Panc1 (cell line): Measurements from ENCODE around the gene BHMT2. TPM values are rescaled to one million over a fixed set of nuclear protein-coding genes. Genes with fewer than 3 reads are reported as not detected.

Experiments used
- ATAC-seq: fragments of 200-7000 bp; cut with Tn5 transposase; 2 replicates; pipeline ENCODE4 v1.9.1; 2020; ENCODE audit warnings: mild to moderate bottlenecking, moderate library complexity
- BruUV-seq: library from RNA; stranded (reverse); fragments of 400-500 nt; replicated peaks from 2 replicates; lab custom pipeline; 2021; lab: Mats Ljungman, UMichigan
- CTCF ChIA-PET: fragments of 300-600 bp; sonication (Branson Sonifier 250); formaldehyde crosslinking; loops from one replicate; lab custom pipeline; 2022; ENCODE audit warnings: antibody characterized with exemption; lab: Charles Lee
- POLR2A ChIA-PET: fragments of 300-600 bp; sonication (Branson Sonifier 250); formaldehyde crosslinking; loops from one replicate; lab custom pipeline; 2022; ENCODE audit warnings: antibody characterized with exemption; lab: Charles Lee
- DNase-seq: peaks from one replicate; pipeline ENCODE4 v3.0.0-alpha.2; 2010; ENCODE audit warnings: low read depth, low spot score
- H3K27ac ChIP-seq: 2 replicates; pipeline ENCODE4 v1.5.1; 2011; ENCODE audit warnings: mild to moderate bottlenecking, low read length, inconsistent platforms
- H3K27me3 ChIP-seq: fragments of 200-500 bp; sonication (Bioruptor generic); 2 replicates; pipeline ENCODE4 v1.6.0; 2014; ENCODE audit warnings: low read length, inconsistent platforms; ENCODE audit not compliant: control insufficient read depth, insufficient read depth
- H3K36me3 ChIP-seq: fragments of 200-500 bp; sonication (Bioruptor generic); 2 replicates; pipeline ENCODE4 v1.5.1; 2014; ENCODE audit warnings: inconsistent platforms, mild to moderate bottlenecking, low read length, moderate library complexity; ENCODE audit not compliant: control insufficient read depth, insufficient read depth
- H3K4me1 ChIP-seq: 2 replicates; pipeline ENCODE4 v1.5.1; 2011; ENCODE audit warnings: inconsistent platforms, mild to moderate bottlenecking, low read length, moderate library complexity; ENCODE audit not compliant: control insufficient read depth, insufficient read depth
- H3K4me3 ChIP-seq, 2 experiments: 2 replicates each; pipeline ENCODE4 v1.5.1; 2011 to 2012; ENCODE audit warnings: low read depth in 2 of 2, low read length in 2 of 2, mild to moderate bottlenecking in 2 of 2, inconsistent platforms in 1 of 2, moderate library complexity in 1 of 2
- H3K9me3 ChIP-seq: fragments of 200-500 bp; sonication (Bioruptor generic); 2 replicates; pipeline ENCODE4 v1.5.1; 2014; ENCODE audit warnings: low read depth, mild to moderate bottlenecking, inconsistent platforms, low read length, moderate library complexity; ENCODE audit not compliant: control insufficient read depth, insufficient read depth
- CTCF ChIP-seq: fragments of 450-650 bp; IDR thresholded peaks from 2 replicates; pipeline ENCODE4 v1.5.1; 2017; ENCODE audit warnings: mild to moderate bottlenecking
- POLR2AphosphoS5 ChIP-seq: IDR thresholded peaks from 2 replicates; pipeline ENCODE4 v1.6.1; 2012; ENCODE audit warnings: mild to moderate bottlenecking, low read depth, low read length, moderate library complexity
- SIN3A ChIP-seq: IDR thresholded peaks from 2 replicates; pipeline ENCODE4 v1.6.1; 2012; ENCODE audit warnings: low read depth, mild to moderate bottlenecking, low read length, moderate library complexity, borderline replicate concordance; ENCODE audit not compliant: insufficient read depth
- TCF7L2 ChIP-seq: IDR thresholded peaks from 2 replicates; pipeline ENCODE4 v1.6.1; 2011; ENCODE audit warnings: mild to moderate bottlenecking, low read depth, low read length, inconsistent platforms
- in situ Hi-C: cut with HindIII; loops from 2 replicates; pipeline ENCODE4 v1.10.0; 2016; ENCODE audit warnings: low sequenced_read_pairs, low pct_unique_long_range_greater_than_20kb
- intact Hi-C: fragments of 100-400 bp; cut with micrococcal nuclease; formaldehyde crosslinking; loops from one replicate; pipeline ENCODE4 v1.10.0; 2022; ENCODE audit not compliant: unreplicated experiment
- total RNA-seq: library from RNA; stranded (reverse); gene quantifications from one replicate; pipeline ENCODE4 v1.2.1, GENCODE V29; 2021; ENCODE audit not compliant: unreplicated experiment
- TF ChIP-seq, protein P1 (sequence below), 2 experiments: IDR thresholded peaks; 2 replicates each; pipeline ENCODE4 v1.6.1; 2011 to 2012; ENCODE audit warnings: low read depth in 2 of 2, control low read depth in 1 of 2, low read length in 1 of 2, mild to moderate bottlenecking in 1 of 2, moderate library complexity in 1 of 2; ENCODE audit not compliant: insufficient read depth in 1 of 2

BHMT2 gene
- total RNA-seq, 1 experiment from 2014 or later: not detected

DNA sequence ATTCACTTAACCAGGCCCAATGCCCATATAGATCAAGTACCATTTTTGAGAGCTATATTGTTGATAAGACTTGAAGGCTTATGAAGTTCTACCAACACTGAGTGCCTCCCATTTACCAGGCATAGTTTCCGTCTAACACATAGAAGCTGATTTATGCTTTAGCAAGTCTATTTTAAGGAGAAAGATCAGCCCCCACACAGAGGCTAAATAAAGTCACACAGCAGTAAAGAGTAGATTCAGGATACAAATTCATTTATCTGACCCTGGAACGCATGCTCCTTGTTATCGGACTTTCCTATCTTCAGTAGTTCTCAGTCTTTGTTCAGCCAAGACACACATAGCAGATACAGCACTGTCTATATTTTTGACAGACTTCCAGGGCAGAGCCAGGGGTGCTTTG lies 34.3 kb upstream of the BHMT2 start:
- H3K9me3 ChIP-seq: no peaks in the 10 kb centered on the region
- intact Hi-C loops (no loop called here), in situ Hi-C loops (no loop called here)
- CTCF ChIA-PET: interaction anchor here (1.1 kb wide), 1 partner anchor 10 kb away, joined by 3 read pairs; no protein-coding TSS in a partner anchor
- no TSS peak for BruUV-seq
- POLR2A ChIA-PET: no interaction called here
- TF ChIP-seq, protein P1, sequence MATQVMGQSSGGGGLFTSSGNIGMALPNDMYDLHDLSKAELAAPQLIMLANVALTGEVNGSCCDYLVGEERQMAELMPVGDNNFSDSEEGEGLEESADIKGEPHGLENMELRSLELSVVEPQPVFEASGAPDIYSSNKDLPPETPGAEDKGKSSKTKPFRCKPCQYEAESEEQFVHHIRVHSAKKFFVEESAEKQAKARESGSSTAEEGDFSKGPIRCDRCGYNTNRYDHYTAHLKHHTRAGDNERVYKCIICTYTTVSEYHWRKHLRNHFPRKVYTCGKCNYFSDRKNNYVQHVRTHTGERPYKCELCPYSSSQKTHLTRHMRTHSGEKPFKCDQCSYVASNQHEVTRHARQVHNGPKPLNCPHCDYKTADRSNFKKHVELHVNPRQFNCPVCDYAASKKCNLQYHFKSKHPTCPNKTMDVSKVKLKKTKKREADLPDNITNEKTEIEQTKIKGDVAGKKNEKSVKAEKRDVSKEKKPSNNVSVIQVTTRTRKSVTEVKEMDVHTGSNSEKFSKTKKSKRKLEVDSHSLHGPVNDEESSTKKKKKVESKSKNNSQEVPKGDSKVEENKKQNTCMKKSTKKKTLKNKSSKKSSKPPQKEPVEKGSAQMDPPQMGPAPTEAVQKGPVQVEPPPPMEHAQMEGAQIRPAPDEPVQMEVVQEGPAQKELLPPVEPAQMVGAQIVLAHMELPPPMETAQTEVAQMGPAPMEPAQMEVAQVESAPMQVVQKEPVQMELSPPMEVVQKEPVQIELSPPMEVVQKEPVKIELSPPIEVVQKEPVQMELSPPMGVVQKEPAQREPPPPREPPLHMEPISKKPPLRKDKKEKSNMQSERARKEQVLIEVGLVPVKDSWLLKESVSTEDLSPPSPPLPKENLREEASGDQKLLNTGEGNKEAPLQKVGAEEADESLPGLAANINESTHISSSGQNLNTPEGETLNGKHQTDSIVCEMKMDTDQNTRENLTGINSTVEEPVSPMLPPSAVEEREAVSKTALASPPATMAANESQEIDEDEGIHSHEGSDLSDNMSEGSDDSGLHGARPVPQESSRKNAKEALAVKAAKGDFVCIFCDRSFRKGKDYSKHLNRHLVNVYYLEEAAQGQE (IDR thresholded peaks at IDR 0.05; ENCODE audit: insufficient read depth in 1 of 2, low read depth in 2 of 2, low read length in 1 of 2): no peak
- TF ChIP-seq TCF7L2: no peak
- TF ChIP-seq POLR2AphosphoS5: no peak
- TF ChIP-seq CTCF: no peak
- no peak for TF ChIP-seq SIN3A
- DNase-seq (no peak), ATAC-seq (no peak)
- H3K4me3 ChIP-seq: no peak overlapping the region
- H3K36me3 ChIP-seq: no peaks in the 10 kb centered on the region
- H3K4me1 ChIP-seq: no peaks in the 10 kb centered on the region
- no peak overlapping the region for H3K27ac ChIP-seq
- no peaks in the 10 kb centered on the region; the same call in 1 of the 2 replicates for H3K27me3 ChIP-seq

- ChIA-PET POLR2A (no interaction called here), CTCF (no interaction called here)
- Histone ChIP-seq H3K4me3 (no peak overlapping the region), H3K9me3 (no peaks in the 10 kb centered on the region), H3K4me1 (no peaks in the 10 kb centered on the region), H3K27me3 (no peaks in the 10 kb centered on the region; the same call in 1 of the 2 replicates), H3K27ac (no peak overlapping the region), H3K36me3 (no peaks in the 10 kb centered on the region)
- ATAC-seq: no peak
- TF ChIP-seq TCF7L2: no peak
- TF ChIP-seq SIN3A: no peak
- TF ChIP-seq POLR2AphosphoS5: no peak
- TF ChIP-seq CTCF: no peak
- TF ChIP-seq, protein P1 (IDR thresholded peaks at IDR 0.05; ENCODE audit: insufficient read depth in 1 of 2, low read depth in 2 of 2, low read length in 1 of 2): no peak
- no peak for DNase-seq
- no TSS peak for BruUV-seq
- in situ Hi-C loops: no loop called here
- intact Hi-C loops: no loop called here
These were observed 32.8 kb upstream of the BHMT2 start for GRCh38 chr5:79036769-79037168.
